ENCODE results near the gene SLC9C1. TPM values are rescaled to one million over a fixed set of nuclear protein-coding genes. Genes with fewer than 3 reads are reported as not detected.

Gene SLC9C1
- total and polyA plus RNA-seq, 2 of the 13 experiments (the other 11 are each of a cell fraction or from before 2014, with no cell fraction given), result not detected

DNA sequence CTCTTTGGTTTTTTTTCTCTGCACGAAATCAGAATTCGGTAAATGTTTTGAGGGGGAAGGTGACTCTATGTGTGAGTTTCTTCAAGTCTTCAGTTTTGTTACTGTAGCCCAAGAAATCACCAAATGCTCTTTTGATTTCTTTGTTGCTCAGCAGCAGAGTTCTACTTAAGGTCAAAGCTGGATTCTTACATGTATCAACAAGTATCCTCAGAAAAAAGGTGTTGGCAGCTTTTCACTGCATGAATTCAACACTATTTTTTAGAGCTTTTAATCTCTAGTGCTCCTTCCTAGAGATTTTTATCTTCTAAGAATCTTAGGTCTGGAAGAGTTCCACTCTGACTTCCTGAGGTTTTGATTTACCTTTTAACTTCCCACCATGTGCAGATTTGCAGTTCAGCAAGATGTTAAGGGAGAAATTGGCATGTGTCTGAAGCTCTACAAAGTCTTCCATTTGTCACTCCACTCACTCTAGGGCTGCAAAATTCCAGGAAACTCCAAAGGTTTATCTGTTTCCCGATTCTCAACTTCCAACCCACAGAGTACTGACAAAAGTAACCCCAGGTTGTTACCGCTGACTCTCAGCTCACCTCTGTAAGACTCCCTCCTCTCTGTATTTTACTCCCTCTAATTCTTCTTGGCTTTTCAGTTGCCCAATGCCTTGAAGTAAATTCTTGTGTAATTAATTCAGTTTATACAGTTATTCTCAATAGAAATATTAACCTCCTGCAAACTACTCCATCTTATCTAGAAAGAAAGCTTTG is 25.7 kb upstream of the SLC9C1 start:
- no TSS peak for BruUV-seq (replicated peaks)
- POLR2A ChIA-PET, result no interaction called here
- ATAC-seq (no peak), FAIRE-seq (no peak), DNase-seq (ENCODE audit: low spot score) (no peak)
- CTCF ChIA-PET (ENCODE audit: low intra/inter-chr PET ratio, low total read pairs), result no interaction called here
- Histone ChIP-seq H3K36me3 (replicated peaks in 1 of 2; ENCODE audit: control insufficient read depth in 1 of 2, insufficient read depth in 2 of 2, low read length in 2 of 2) (no peaks in the 10 kb centered on the region), H3K4me2 (ENCODE audit: low read depth, low read length) (no peak overlapping the region), H3K4me1 (ENCODE audit: insufficient read depth, low read length) (peaks cover 8% of the 10 kb centered on the region; the same call in 1 of the 2 replicates), H3K27me3 (ENCODE audit: control insufficient read depth in 1 of 2, insufficient read depth in 2 of 2, low read length in 2 of 2) (no peaks in the 10 kb centered on the region), H3K79me2 (ENCODE audit: insufficient read depth, low read length) (no peaks in the 10 kb centered on the region), H3K9ac (ENCODE audit: insufficient read depth, low read depth, low read length) (no peak overlapping the region), H3K27ac (ENCODE audit: extremely low read length, insufficient read depth, low read length) (no peak overlapping the region), H3K9me3 (ENCODE audit: low read length) (no peaks in the 10 kb centered on the region), H2AFZ (ENCODE audit: low read length) (no peak overlapping the region), H4K20me1 (ENCODE audit: insufficient read depth, low read length) (no peaks in the 10 kb centered on the region), H3K4me3 (replicated peaks in 1 of 3; ENCODE audit: insufficient read depth in 1 of 3, low read depth in 2 of 3, low read length in 3 of 3) (no peak overlapping the region)
- 12% methylated on average over 4 of the region's 4 CpGs for WGBS (ENCODE audit: low lambda C conversion rate)
- TF ChIP-seq ELF4 (CRISPR knock-in tag; IDR thresholded peaks at IDR 0.05; ENCODE audit: borderline replicate concordance) (no peak), SMAD1 (CRISPR knock-in tag; IDR thresholded peaks at IDR 0.05; ENCODE audit: borderline replicate concordance, low read depth) (no peak), HNRNPUL1 (IDR thresholded peaks at IDR 0.05; ENCODE audit: low read depth, low read length) (no peak), TCF12 (IDR thresholded peaks at IDR 0.05) (no peak), TCF12 (CRISPR knock-in tag; IDR thresholded peaks at IDR 0.05) (no peak), MED13 (CRISPR knock-in tag; IDR thresholded peaks at IDR 0.05) (no peak)
- TF ChIP-seq, protein P1, sequence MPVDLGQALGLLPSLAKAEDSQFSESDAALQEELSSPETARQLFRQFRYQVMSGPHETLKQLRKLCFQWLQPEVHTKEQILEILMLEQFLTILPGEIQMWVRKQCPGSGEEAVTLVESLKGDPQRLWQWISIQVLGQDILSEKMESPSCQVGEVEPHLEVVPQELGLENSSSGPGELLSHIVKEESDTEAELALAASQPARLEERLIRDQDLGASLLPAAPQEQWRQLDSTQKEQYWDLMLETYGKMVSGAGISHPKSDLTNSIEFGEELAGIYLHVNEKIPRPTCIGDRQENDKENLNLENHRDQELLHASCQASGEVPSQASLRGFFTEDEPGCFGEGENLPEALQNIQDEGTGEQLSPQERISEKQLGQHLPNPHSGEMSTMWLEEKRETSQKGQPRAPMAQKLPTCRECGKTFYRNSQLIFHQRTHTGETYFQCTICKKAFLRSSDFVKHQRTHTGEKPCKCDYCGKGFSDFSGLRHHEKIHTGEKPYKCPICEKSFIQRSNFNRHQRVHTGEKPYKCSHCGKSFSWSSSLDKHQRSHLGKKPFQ (CRISPR knock-in tag; IDR thresholded peaks at IDR 0.05; ENCODE audit: insufficient replicate concordance), result no peak
- intact Hi-C loops (cut with micrococcal nuclease; ENCODE audit: unreplicated experiment) (no loop called here), in situ Hi-C loops (cut with HindIII; ENCODE audit: extremely low pct_ligation_motif_present, low pct_unique_long_range_greater_than_20kb) (loop anchor here (10.0 kb wide), 1 partner anchor 215 kb away; no protein-coding TSS in a partner anchor)
